Thoracic aorta (tissue), 2 donors: Measurements from ENCODE around the gene RNF121. TPM values are rescaled to one million over a fixed set of nuclear protein-coding genes. Genes with fewer than 3 reads are reported as not detected.

Source experiments
- ATAC-seq: fragments of 150-250 bp; one replicate; pipeline ENCODE4 v1.8.0; 2017; ENCODE audit warnings: low read depth; ENCODE audit not compliant: insufficient number of reproducible peaks, low FRiP score
- DNase-seq: peaks from one replicate; pipeline ENCODE4 v3.0.0-alpha.2; 2020; ENCODE audit warnings: low spot score
- H3K27ac ChIP-seq, 2 donors: fragments of 200-600 bp; sonication (generic); 1 replicate in 1 of 2; 2 replicates in 1 of 2; pipeline ENCODE4 v1.5.1; 2016; ENCODE audit warnings: mild to moderate bottlenecking in 2 of 2, moderate library complexity in 2 of 2
- H3K27me3 ChIP-seq: fragments of 200-600 bp; sonication (generic); replicated peaks from 2 replicates; pipeline ENCODE4 v1.6.0; 2016; ENCODE audit warnings: mild to moderate bottlenecking; ENCODE audit not compliant: insufficient read depth
- H3K36me3 ChIP-seq: fragments of 200-600 bp; sonication (generic); one replicate; pipeline ENCODE4 v1.5.1; 2016
- H3K4me1 ChIP-seq, 2 donors: fragments of 200-600 bp; sonication (generic); 1 replicate in 1 of 2; 2 replicates in 1 of 2; pipeline versions ENCODE4 v1.5.1 to v1.6.0; 2016; ENCODE audit warnings: low read depth in 2 of 2, mild to moderate bottlenecking in 1 of 2; ENCODE audit not compliant: control insufficient read depth in 1 of 2
- H3K4me3 ChIP-seq: fragments of 200-600 bp; sonication (generic); 2 replicates; pipeline ENCODE4 v1.5.1; 2016; ENCODE audit warnings: mild to moderate bottlenecking
- H3K9me3 ChIP-seq: fragments of 200-600 bp; sonication (generic); 2 replicates; pipeline ENCODE4 v1.5.1; 2016
- total RNA-seq, 2 donors: library from RNA; depleted of rRNA; stranded (reverse); fragments of >200 nt; gene quantifications; one replicate each; pipeline versions ENCODE4 v1.1.0 to v1.2.3, GENCODE V29; 2016
- TF ChIP-seq, protein P1 (sequence below): fragments of 200-600 bp; sonication (generic); IDR thresholded peaks from one replicate; pipeline ENCODE4 v1.5.1; 2019; ENCODE audit warnings: antibody characterized with exemption

RNF121 gene
- total RNA-seq, 2 donors from 2014 or later = 50.2 to 74.6 TPM

DNA sequence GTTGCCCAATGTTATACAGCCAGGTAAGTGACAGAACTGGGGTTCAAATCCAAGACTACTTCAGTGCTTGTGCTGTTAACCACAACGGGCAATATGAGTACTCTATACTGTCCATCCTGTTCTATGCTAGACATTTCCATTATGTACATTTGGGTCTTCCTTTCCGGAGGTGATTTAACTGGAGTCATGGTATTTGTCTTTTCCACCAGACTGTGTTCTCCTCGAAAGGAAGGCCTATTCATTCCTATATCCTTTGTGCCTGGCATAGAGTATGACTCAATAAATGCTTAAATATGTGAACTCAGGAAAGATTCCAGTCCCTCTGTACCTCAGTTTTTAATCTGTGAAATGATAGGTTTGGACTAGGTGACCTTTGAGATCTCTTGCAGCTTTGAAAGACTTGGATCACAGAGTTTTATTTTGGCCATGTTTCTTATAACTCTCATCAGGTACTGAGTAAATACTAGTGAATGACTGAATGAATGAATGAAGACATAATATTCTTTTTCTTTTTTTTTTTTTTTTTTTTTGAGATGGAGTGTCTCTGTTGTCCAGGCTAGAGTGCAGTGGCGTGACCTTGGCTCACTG lies 6.6 kb downstream of the RNF121 start:
- no peak for ATAC-seq
- peaks cover 36 to 86% of the 10 kb centered on the region in 2 donors for H3K4me1 ChIP-seq
- H3K27me3 ChIP-seq = no peaks in the 10 kb centered on the region
- TF ChIP-seq, protein P1, sequence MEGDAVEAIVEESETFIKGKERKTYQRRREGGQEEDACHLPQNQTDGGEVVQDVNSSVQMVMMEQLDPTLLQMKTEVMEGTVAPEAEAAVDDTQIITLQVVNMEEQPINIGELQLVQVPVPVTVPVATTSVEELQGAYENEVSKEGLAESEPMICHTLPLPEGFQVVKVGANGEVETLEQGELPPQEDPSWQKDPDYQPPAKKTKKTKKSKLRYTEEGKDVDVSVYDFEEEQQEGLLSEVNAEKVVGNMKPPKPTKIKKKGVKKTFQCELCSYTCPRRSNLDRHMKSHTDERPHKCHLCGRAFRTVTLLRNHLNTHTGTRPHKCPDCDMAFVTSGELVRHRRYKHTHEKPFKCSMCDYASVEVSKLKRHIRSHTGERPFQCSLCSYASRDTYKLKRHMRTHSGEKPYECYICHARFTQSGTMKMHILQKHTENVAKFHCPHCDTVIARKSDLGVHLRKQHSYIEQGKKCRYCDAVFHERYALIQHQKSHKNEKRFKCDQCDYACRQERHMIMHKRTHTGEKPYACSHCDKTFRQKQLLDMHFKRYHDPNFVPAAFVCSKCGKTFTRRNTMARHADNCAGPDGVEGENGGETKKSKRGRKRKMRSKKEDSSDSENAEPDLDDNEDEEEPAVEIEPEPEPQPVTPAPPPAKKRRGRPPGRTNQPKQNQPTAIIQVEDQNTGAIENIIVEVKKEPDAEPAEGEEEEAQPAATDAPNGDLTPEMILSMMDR = no peak
- no peak for DNase-seq
- no peak overlapping the region for H3K4me3 ChIP-seq
- H3K9me3 ChIP-seq = no peaks in the 10 kb centered on the region
- H3K36me3 ChIP-seq = no peaks in the 10 kb centered on the region
- no peak overlapping the region for H3K27ac ChIP-seq

DNA sequence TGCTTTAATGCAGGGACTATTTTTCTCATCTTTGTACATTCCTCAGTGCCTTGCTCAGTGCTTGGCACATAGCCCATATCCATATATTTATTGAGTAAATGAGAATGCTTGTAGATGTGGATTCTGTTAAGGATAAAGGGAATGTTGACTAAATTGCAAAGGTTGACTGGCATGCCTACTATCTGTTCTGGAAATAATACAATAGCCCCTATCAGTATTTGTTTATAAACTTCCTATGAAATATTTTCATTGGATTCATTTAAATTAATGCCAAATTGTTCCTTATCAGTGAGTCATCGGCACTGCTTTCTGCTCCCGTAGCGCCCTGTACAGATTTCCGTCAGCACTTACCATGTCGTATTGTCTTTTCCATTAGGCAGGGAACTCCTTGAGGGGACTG lies 8.0 kb downstream of the RNF121 start:
- ATAC-seq = no peak

DNA sequence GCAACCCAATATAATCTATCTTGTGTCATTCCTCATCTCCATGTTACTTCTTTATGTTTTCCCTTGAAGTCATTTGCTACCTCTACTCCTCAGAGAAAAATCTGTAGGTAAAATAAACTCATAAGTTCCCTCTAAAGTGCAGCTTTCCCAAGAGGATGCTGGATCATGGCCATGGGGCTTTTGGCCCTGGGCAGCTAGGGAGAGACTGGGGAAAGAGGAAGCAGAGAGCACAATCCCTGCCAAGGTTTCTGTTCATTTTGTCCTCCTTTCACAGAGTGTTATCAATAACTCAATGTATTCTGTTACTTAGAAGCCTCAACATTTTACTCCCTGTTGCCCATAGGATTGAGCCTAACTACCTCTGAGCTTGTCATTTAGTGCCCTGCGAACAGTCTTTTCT lies 9.0 kb downstream of the RNF121 start:
- no peak for DNase-seq
- H3K4me1 ChIP-seq = peaks cover 25 to 62% of the 10 kb centered on the region in 2 donors
- H3K4me3 ChIP-seq = peak overlapping the region; percentile 37
- TF ChIP-seq, protein P1 = no peak
- no peaks in the 10 kb centered on the region for H3K9me3 ChIP-seq
- H3K27me3 ChIP-seq = no peaks in the 10 kb centered on the region
- H3K27ac ChIP-seq = peak overlapping the region; percentile 58 to 85
- ATAC-seq = peak; percentile 59
- H3K36me3 ChIP-seq = no peaks in the 10 kb centered on the region

More for the DNA sequence above, 8.0 kb downstream of the RNF121 start:
- TF ChIP-seq, protein P1 = no peak
- no peak for DNase-seq
- Histone ChIP-seq H3K36me3 (no peaks in the 10 kb centered on the region), H3K4me3 (no peak overlapping the region), H3K27me3 (no peaks in the 10 kb centered on the region), H3K27ac (peak overlapping the region; percentile 58 to 85), H3K4me1 (peaks cover 25 to 72% of the 10 kb centered on the region in 2 donors), H3K9me3 (no peaks in the 10 kb centered on the region)

DNA sequence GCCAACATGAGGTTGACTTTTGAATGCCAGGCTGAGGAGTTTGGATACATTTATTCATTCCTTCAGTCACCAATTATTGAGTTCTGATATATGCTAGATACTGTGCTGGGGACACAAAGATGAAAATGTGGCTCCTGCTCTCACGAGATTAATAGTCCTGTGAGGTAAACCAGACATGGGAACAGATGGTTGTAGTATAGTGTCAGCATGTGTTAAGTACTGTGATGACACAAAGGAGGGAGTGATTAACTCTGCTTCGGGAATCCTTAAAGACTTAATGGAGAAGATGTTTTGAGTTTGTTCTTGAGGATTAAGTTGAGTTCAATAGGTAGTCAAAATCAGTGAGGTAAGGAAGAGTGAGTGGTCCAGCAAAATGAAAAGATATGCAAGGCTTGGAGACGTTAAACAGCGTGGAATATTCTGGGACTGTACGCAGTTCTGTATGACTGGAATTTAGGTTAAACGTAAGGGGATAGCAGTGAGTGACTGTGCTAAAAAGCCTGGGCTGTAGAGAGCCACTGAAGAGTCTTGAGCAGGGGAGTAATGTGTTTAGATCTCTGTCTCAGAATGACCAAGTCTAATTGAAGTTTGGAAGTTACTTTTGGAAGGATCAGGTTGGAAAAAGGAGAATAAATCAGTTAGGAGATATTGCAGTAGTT lies 11.8 kb downstream of the RNF121 start:
- H3K4me1 ChIP-seq = peaks cover 28 to 44% of the 10 kb centered on the region in 2 donors

DNA sequence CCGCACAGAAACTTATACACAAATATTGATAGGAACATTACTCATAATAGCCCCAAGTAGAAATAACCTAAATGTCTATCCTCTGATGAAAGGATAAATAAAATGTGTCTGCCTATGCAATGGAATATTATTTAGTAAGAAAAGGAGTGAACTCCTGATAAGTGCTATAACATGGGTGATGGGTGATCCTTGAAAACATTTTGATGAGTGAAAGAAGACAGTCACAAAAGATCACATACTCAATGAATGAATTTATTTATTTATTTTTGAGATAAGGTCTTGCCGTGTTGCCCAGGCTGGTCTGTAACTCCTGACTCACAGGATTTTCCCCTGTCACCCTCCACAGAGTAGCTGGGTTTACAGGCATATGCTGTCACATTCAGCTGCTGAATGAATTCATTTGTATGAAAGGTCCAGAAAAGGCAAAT lies 17.3 kb downstream of the RNF121 start:
- H3K27ac ChIP-seq = no peak overlapping the region
- no peaks in the 10 kb centered on the region for H3K27me3 ChIP-seq
- no peaks in the 10 kb centered on the region for H3K36me3 ChIP-seq
- TF ChIP-seq, protein P1 = no peak
- ATAC-seq (no peak), DNase-seq (no peak)
- H3K4me3 ChIP-seq = no peak overlapping the region
- H3K9me3 ChIP-seq = no peaks in the 10 kb centered on the region
- peaks cover 8 to 39% of the 10 kb centered on the region in 2 donors for H3K4me1 ChIP-seq

More for the DNA sequence above, 11.8 kb downstream of the RNF121 start:
- Histone ChIP-seq H3K27ac (no peak overlapping the region), H3K4me3 (no peak overlapping the region), H3K36me3 (no peaks in the 10 kb centered on the region), H3K9me3 (no peaks in the 10 kb centered on the region), H3K27me3 (no peaks in the 10 kb centered on the region)
- TF ChIP-seq, protein P1 = no peak
- ATAC-seq = no peak
- no peak for DNase-seq
